COLO668 (cell line): ENCODE data around the gene RRAS.
"Not testable (repeated sequence)": the region's sequence is repeated elsewhere in the genome, so short reads cannot be mapped to it uniquely, and the experiment has no call there.

ENCODE experiments used
- DNase-seq: peaks from one replicate; lab custom pipeline; 2025; ENCODE audit not compliant: unreplicated experiment; lab: John Stamatoyannopoulos, UW

RRAS gene

DNA sequence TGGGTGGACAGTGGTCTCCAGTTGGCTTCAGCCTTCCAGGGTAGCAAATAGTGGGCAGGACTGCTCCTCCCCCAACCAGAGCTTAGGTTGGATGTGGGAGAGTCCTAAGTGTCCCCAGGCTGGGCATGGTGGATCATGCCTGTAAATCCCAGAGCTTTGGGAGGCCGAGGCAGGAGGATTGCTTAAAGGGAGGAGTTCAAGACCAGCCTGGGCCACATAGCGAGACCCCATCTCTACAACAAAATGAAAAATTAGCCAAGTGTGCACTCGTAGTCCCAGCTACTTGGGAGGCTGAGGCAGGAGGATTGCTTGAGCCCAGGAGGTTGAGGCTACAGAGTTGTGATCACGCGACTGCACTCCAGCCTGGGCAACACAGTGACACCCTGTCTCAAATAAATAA, 7.4 kb downstream of the RRAS start:
- DNase-seq, result no peak

DNA sequence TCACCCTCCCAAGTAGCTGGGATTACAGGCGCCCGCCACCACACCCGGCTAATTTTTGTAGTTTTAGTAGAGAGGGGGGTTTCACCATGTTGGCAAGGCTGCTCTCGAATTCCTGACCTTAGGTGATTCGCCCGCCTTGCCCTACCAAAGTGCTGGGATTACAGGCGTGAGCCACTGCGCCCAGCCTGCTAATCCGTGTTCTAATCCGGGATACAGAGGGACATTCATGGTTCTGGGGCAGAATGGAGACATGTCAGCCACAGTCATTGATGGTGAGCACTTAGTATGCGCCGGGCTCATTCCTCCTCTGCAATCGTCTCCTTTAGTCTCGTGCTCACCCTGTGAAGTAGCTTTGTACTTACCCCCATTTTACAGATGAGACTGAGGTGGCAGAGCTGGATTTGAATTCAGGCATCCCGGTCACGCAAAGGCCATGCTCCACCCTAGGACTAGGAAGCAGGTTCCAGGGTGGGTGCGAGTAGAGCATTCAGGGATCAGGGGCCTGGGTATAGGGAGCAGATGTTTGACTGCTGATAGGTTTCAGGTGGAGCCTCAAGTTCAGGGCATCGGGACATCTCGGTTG, 8.2 kb downstream of the RRAS start:
- no peak for DNase-seq

DNA sequence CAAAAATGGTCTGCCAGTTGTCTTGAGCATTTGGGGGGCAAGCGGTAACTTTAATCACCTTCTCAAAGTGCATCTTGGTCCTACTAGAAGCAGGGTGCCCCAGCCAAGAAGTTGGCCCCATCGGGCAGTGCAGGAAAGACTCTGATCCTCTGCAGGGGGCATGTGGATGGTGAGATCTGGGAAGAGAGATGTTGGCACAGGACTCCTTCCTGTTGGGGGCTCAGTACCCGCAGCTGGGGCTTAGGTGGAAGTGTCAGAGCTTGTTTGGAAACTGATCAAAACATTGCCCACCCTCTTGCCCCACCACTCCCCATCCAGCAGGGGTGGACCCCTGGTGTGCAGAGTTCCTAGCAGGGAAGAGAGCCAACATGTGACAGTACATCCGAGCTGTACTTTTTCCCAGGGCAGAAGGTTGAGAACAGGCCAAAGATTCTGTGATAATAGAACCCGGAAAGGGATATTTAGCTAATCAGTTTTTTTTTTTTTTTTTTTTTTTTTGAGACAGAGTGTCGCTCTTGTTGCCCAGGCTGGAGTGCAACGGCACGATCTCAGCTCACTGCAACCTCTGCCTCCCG, 8.8 kb downstream of the RRAS start:
- DNase-seq, result no peak

DNA sequence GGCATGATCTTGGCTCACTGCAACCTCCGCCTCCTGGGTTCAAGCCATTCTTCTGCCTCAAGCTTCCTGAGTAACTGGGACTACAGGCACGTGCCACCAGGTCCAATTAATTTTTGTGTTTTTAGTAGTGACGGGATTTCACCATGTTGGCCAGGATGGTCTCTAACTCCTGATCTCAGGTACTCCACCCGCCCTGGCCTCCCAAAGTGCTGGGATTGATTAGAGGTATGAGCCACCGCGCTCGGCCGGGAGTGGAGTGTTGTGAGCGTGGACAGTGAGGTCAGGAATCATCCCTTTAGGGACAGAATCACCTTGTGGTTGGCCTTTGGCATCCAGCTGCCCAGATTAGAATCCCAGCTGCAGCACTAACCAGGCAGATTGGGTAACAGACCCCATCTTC, 10.3 kb downstream of the RRAS start:
- no peak for DNase-seq

DNA sequence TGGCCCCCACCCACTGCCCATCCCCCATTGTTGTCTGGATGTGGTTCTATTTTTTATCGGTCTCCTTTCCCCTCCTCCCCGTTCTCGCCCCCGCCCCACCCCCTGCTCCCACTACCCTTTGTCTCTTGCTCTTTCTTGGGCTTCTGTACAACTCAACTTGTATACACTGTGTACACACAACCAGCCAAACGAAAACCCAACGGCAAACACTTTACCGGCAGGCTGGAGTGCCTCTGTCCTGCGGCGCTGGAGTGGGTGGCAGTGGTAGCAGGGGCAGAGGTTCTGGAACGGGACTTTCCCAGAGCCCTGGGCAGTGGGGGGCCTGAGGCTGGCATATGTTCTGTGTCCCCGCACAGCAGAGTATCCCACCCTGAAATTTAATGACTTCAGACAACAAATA, 13.7 kb downstream of the RRAS start:
- DNase-seq, result no peak

DNA sequence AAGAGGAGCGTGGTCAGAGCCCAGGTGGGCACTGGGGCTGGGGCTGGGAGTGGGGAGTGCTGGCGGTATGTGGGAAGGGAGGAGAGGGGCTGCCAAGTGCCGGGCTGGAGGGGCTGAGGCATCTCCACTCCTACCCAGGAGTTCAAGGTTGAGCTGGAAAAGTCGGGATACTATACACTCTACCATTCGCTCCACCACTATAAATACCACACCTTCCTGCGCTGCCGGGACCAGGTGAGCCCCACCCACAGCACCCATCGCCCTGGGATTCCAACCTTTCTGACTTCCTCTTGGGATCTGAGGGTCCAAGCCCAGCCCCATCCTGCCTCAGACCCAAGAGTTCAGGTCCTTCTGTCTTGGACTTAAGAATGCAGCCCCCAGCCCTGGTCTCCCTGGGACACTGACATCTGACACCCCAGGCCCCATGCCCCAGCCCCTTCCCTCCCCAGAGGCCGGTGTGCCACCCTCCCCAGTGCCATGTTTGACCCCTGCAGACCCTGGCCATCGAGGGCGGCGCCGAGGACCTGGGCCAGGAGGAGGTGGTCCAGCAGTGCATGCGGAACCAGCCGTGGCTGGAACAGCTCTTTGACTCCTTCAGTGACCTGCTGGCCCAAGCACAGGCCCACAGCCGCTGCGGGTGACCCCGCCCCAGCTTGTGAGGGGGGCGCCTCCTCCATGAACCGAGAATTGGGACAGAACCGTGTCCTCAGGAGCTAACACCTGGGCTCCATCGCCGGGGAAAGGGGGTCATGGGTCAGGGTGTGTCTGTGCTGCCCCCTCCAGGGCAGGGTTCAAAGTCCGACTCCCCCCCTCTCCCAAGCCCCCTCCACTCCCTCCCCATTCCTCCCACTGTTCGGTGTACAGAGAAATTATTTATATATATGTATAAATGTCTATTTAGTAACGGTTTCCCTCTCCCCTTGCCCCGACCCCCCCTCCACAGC, 14.7 kb downstream of the RRAS start:
- no peak for DNase-seq

DNA sequence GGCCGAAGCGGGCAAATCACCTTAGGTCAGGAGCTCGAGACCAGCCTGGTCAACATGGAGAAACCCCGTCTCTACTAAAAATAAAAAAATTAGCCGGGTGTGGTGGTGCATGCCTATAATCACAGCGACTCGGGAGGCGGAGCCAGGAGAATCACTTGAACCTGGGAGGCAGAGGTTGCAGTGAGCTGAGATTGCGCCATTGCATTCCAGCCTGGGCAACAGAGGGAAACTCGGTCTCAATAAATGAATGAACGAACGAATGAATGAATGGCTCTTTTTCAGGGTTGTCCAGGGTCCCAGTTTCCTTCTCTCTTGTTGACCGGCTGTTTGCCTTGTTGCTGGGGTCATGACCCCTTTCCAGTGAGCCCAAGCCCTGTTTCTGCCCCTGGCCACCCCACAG, 22.1 kb downstream of the RRAS start:
- not testable (repeated sequence) for DNase-seq

DNA sequence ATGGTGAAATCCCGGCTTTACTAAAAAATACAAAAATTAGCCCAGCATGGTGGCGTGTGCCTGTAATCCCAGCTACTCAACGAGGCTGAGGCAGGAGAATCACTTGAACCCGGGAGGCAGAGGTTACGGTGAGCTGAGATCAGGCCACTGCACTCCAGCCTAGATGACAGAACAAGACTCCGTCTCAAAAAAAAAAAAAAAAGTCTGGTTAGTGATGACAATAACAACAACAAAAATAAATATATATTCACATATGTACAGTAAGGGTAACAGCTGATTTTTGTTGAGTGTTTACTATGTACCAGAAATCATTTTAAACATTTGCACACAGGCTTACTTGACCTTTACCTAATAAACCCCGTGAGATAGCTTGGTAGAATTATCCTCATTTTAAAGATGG, 23.0 kb downstream of the RRAS start:
- no peak for DNase-seq

DNA sequence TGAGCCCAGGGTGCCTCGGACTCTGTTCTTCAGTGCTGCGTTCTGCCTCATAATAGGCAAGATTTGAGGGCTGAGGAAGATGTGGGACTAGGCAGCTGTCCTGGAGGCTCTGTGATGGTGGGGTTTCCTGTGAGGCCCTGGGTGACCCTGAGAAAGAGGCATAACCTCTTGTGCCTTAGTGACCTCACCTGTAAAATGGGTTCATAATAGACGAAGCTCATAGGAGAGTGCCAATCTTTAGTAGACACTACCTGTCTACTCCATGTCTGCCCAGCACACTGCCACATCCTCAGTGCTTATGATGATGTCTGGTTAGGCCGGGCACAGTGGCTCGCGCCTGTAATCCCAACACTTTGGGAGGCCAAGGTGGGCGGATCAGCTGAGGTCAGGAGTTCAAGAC, 23.4 kb downstream of the RRAS start:
- no peak for DNase-seq

DNA sequence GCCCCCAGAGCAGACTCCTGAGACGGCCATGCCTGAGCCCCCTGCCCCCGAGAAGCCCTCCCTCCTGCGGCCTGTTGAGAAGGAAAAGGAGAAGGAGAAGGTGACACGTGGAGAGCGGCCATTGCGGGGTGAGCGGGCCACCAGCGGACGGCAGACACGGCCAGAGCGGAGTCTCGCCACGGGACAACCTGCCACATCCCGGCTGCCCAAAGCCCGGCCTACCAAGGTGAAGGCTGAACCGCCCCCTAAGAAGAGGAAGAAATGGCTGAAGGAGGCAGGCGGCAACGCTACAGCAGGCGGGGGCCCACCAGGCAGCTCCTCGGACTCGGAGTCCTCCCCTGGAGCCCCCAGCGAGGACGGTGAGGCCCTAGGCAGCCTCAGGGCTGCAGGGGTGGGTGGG, 24.1 kb downstream of the RRAS start:
- DNase-seq, result no peak

DNA sequence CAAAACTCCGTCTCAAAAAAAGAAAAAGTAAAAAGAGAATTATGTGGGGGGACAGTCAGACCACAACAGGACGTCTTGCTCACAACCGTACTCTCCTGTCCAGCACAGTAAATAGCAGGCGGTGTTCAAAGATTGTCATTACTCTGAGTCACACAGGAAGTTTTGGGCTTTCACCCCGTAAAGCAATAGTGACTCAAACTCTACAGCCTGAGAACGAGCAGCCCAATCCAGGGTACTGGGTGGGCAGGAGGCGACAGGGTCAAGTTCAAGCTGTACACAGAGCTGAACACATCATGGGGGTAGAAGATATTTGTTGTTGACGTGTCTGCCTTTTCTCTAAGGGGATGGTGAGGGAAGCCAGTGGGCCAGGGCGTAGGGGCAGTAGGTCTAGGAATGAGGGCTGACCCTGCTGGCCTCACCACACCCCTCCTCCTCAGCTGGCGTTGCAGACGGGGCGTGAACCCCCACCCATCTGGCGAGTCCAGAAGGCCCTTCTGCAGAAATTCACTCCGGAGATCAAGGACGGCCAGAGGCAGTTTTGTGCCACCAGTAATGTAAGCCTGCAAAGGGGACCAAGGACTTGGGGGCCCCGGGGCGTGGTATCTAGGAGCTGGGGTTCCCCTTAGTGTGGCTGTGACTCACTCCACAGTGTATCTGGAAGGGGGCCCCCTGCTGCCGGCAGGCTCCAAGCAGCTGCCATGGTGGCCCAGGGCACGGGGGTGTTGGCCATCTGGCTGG, 25.7 kb downstream of the RRAS start:
- DNase-seq, result no peak

DNA sequence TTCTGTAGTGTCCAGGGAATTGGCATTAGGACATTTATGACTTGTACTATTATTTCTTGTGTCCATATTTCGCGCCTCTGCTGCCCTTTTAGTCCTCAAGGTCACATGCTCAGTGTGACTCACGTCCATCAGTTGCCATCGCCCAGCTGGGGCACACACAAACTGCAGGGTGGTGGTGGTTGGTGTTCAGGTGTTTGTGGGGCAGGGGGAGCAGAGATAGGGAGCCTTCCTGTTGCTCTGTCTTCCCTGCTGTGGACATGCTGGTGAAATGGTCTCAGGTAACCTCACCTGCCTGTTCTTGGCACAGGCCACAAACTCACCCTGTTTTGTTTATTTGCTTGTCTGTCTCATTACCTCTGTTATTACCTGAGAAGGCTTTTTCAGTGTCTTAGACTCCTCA, 26.6 kb downstream of the RRAS start:
- DNase-seq, result no peak

DNA sequence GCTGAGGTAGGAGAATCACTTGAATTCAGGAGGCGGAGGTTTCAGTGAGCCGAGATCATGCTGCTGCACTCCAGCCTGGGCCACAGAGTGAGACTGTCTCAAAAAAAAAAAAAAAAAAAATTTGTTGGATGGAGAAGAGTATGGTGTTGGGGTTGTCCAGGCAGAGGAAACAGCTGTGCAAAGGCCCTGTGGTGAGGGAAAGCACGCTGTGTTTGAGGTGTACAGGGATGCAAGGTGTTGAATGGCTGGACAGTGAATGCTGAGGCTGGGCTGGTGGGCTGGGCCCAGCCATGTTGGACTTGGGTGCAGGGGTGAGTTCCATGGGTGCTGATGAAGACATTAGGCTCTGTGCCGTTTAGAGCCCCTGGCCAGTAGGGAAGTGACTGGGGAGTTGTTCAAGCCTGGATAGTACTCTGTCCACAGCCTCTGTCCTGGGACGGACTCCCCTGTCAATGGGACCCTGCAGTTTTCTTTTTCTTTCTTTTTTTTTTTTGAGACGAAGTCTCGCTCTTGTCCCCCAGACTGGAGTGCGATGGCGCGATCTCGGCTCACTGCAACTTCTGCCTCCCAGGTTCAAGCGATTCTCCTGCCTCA, 30.3 kb downstream of the RRAS start:
- DNase-seq, result no peak

DNA sequence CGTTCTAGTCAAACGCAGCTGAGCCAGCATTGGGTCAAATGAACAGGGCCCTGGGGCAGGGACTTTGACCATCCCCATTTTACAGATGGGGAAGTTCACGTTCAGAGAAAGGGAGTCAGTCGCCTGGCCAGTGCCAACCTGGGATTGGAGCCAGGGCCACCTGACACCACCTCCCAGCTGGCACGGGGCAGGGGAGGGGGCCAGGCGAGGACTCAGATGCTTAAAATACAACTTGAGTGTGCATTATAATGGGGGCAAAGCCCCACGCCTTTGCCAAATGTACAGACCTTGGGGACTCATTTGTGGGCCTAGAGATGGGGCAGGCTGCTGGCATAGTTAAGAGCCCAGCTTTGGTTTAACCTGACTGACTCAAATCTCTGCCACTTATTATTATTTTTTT, 34.3 kb downstream of the RRAS start:
- no peak for DNase-seq

DNA sequence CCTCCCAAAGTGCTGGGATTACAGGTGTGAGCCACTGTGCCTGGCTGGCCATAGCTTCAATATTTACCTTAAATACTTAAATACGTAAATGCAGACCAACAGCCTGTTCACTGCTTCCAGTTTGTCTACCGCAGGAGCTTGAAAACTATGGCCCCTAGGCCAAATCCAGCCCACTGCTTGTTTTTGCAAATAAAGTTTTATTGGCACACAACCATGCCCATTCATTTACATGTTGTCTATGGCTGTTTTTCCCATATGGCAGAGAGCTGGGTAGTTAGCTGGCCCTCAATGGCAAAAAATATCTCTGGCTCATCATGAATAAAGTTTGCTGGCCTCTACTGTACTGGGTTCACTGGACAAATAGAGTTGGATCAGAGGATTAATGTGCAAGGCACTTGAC, 37.1 kb downstream of the RRAS start:
- DNase-seq, result no peak

DNA sequence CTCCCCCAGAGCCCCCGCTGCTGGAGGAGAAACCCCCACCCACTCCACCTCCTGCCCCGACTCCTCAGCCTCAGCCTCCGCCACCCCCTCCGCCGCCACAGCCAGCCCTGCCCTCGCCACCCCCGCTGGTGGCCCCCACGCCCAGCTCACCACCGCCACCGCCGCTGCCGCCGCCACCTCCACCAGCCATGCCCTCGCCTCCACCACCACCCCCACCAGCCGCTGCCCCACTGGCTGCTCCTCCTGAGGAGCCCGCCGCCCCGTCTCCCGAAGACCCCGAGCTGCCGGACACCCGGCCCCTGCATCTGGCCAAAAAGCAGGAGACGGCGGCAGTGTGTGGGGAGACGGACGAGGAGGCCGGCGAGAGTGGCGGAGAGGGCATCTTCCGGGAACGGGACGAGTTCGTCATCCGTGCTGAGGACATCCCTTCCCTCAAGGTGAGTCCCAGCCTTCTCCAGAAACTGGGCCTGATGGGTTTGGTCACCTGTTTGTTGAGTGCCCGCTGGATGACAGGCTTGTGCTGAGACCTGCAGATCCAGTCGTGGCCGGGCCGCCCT, 38.4 kb downstream of the RRAS start:
- no peak for DNase-seq

DNA sequence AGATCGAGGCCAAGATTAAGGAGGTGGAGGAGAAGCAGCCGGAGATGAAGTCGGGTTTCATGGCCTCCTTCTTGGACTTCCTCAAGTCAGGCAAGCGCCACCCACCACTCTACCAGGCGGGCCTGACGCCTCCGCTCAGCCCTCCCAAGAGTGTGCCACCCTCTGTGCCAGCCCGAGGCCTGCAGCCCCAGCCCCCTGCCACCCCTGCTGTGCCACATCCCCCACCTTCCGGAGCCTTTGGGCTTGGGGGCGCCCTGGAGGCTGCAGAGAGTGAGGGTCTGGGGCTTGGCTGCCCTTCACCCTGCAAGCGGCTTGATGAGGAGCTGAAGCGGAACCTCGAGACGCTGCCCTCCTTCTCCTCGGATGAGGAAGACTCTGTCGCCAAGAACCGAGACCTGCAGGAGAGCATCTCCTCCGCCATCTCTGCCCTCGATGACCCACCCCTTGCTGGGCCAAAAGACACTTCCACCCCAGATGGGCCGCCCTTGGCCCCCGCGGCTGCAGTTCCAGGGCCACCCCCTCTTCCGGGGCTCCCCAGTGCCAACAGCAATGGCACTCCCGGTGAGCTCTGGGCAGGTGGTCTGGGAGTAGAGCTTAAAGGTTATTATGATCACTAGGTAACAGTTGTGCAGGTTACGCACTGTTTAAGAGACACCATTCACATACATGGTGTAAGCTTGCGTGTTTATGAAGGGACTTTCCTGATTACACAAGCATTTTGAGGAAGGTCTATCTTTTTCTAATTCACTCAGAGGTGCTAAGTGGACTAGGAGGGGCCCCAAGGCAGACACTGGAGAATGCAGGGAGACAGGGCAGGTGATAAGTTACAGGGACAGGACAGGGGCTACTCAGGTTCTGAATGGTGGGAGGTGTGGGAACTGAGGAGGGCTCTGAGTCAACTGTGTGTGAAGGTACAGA, 40.3 kb downstream of the RRAS start:
- no peak for DNase-seq

DNA sequence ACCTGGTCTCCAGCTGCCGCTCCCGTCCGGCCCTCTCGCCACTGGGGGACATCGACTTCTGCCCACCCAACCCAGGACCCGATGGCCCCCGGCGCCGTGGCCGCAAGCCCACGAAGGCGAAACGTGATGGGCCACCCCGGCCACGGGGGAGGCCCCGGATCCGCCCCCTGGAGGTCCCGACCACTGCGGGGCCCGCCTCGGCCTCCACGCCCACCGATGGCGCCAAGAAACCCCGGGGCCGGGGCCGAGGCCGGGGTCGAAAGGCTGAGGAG, 42.3 kb downstream of the RRAS start:
- DNase-seq, result no peak

DNA sequence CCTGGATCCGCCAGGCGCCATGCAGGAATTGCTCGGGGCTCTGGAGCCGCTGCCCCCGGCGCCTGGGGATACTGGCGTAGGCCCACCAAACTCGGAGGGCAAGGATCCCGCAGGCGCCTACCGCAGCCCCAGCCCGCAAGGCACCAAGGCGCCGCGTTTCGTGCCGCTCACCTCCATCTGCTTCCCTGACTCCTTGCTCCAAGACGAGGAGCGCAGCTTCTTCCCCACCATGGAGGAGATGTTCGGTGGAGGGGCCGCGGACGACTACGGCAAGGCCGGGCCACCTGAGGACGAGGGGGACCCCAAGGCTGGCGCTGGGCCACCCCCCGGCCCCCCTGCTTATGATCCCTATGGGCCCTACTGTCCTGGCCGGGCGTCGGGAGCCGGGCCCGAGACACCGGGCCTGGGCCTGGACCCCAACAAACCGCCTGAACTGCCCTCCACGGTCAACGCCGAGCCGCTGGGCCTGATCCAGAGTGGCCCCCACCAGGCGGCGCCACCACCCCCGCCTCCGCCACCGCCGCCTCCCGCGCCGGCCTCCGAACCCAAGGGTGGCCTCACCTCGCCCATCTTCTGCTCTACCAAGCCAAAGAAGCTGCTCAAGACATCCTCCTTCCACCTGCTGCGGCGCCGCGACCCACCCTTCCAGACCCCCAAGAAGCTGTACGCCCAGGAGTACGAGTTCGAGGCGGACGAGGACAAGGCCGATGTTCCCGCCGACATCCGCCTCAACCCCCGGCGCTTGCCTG, 42.8 kb downstream of the RRAS start:
- no peak for DNase-seq

DNA sequence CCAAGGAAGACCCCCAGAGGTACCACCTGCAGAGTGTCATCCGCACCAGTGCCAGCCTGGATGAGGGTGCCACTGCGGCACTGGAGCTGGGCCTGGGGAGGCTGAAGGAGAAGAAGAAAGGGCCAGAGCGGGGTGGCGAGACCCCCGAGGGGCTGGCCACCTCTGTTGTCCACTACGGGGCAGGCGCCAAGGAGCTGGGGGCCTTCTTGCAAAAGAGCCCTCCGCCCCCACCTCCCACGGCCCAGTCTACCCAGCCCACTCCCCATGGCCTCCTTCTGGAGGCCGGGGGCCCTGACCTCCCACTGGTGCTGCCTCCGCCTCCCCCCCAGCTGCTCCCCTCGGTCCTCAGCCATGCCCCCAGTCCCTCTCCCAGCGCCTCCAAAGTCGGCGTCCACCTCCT, 43.5 kb downstream of the RRAS start:
- no peak for DNase-seq
